GM19035 (cell line): Measurements from ENCODE around the gene OTOP2.

Experiments
- ATAC-seq: cut with Tn5 transposase; IDR thresholded peaks from one replicate; pipeline ENCODE4 v1.9.1; 2021; ENCODE audit not compliant: unreplicated experiment

Gene OTOP2

GRCh38 chr17:74923538-74924249 is 379 bp upstream of the OTOP2 start:
- ATAC-seq = no peak

GRCh38 chr17:74925242-74925641 is 1.2 kb downstream of the OTOP2 start:
- ATAC-seq = no peak

GRCh38 chr17:74928786-74929185 is 4.7 kb downstream of the OTOP2 start:
- ATAC-seq = no peak

- ATAC-seq = no peak
Observed at GRCh38 chr17:74930535-74931036, 6.5 kb downstream of the OTOP2 start.

- no peak for ATAC-seq
Observed at GRCh38 chr17:74935048-74935447, 11.0 kb downstream of the OTOP2 start.

- no peak for ATAC-seq
Observed at GRCh38 chr17:74935585-74936469, 11.8 kb downstream of the OTOP2 start, which contains the start of gene OTOP3. OTOP3 (plus strand) TSS chr17:74935898; CDS start chr17:74935922, 24 bp downstream.

- ATAC-seq = no peak
Observed at GRCh38 chr17:74936470-74936799, 12.4 kb downstream of the OTOP2 start.

- ATAC-seq = no peak
Observed at GRCh38 chr17:74937064-74938051, 13.3 kb downstream of the OTOP2 start.

- no peak for ATAC-seq
Observed at GRCh38 chr17:74938194-74938950, 14.3 kb downstream of the OTOP2 start.

- no peak for ATAC-seq
Observed at GRCh38 chr17:74939534-74939933, 15.5 kb downstream of the OTOP2 start.

- ATAC-seq = no peak
Observed at GRCh38 chr17:74941128-74941725, 17.2 kb downstream of the OTOP2 start.

- ATAC-seq = no peak
Observed at GRCh38 chr17:74943808-74944522, 19.9 kb downstream of the OTOP2 start.

- ATAC-seq = peak; percentile 60
Observed at GRCh38 chr17:74945543-74945942, 21.5 kb downstream of the OTOP2 start.

- ATAC-seq = no peak
Observed at GRCh38 chr17:74946641-74947040, 22.6 kb downstream of the OTOP2 start.

- no peak for ATAC-seq
Observed at GRCh38 chr17:74947041-74947754, 23.1 kb downstream of the OTOP2 start.

GRCh38 chr17:74949455-74950115 is 25.5 kb downstream of the OTOP2 start:
- no peak for ATAC-seq

- no peak for ATAC-seq
Observed at GRCh38 chr17:74950207-74950606, 26.1 kb downstream of the OTOP2 start.

- ATAC-seq = no peak
Observed at GRCh38 chr17:74951065-74951464, 27.0 kb downstream of the OTOP2 start.
